Endothelial cell of umbilical vein (primary cell): ENCODE data around the gene JAGN1. TPM values are rescaled to one million over a fixed set of nuclear protein-coding genes. Genes with fewer than 3 reads are reported as not detected.

Source experiments
- BruUV-seq: library from RNA; stranded (reverse); fragments of 400-500 nt; replicated peaks from 2 replicates; lab custom pipeline; 2021; lab: Mats Ljungman, UMichigan
- CTCF ChIA-PET: fragments of 300-600, 350-600 bp; sonication (Branson Sonifier 250); formaldehyde crosslinking; loops from one replicate; lab custom pipeline; 2021; ENCODE audit warnings: antibody characterized with exemption, inconsistent platforms; lab: Charles Lee
- POLR2A ChIA-PET: fragments of 300-600, 350-600 bp; sonication (Branson Sonifier 250); formaldehyde crosslinking; loops from one replicate; lab custom pipeline; 2021; ENCODE audit warnings: antibody characterized with exemption, inconsistent platforms; lab: Charles Lee
- DNase-seq: peaks from one replicate; pipeline ENCODE4 v3.0.0-alpha.2; 2011; ENCODE audit warnings: low read depth, low spot score
- FAIRE-seq: peaks from 2 replicates; lab custom pipeline; 2011; peaks lifted over from hg19 to GRCh38; lab: Jason Lieb, UNC
- H2AFZ ChIP-seq: 2 replicates; pipeline ENCODE4 v1.6.0; 2012; ENCODE audit warnings: low read depth, low read length, control low read depth, inconsistent platforms
- H3K27ac ChIP-seq: 2 replicates; pipeline ENCODE4 v1.5.1; 2011; ENCODE audit warnings: low read depth, mild to moderate bottlenecking, control low read depth, low read length, moderate library complexity; ENCODE audit not compliant: insufficient read depth
- H3K27me3 ChIP-seq, 2 experiments: 2 replicates each; pipeline versions ENCODE4 v1.6.0 to v1.6.1; 2011; ENCODE audit warnings: low read length in 2 of 2, mixed read lengths in 1 of 2; ENCODE audit not compliant: control insufficient read depth in 2 of 2, insufficient read depth in 2 of 2
- H3K36me3 ChIP-seq, 2 experiments: 2 replicates in 1 of 2; 3 replicates in 1 of 2; pipeline ENCODE4 v1.5.1; 2011; ENCODE audit warnings: low read length in 2 of 2, mild to moderate bottlenecking in 1 of 2, moderate library complexity in 1 of 2; ENCODE audit not compliant: control insufficient read depth in 2 of 2, insufficient read depth in 2 of 2; ENCODE audit errors: extremely low read depth in 1 of 2
- H3K4me1 ChIP-seq: 3 replicates; pipeline ENCODE4 v1.5.1; 2011; ENCODE audit warnings: mild to moderate bottlenecking, low read length; ENCODE audit not compliant: control insufficient read depth, insufficient read depth; ENCODE audit errors: extremely low read depth
- H3K4me2 ChIP-seq: 2 replicates; pipeline ENCODE4 v1.6.1; 2011; ENCODE audit warnings: low read length, control low read depth, mixed read lengths; ENCODE audit not compliant: insufficient read depth
- H3K4me3 ChIP-seq, 3 experiments: fragments of 200-600 bp in 1 of 3; sonication (generic), shearing (Covaris generic) in 1 of 3; replicated peaks in 1 of 3; 2 replicates each; pipeline ENCODE4 v1.5.1; 2011 to 2016; ENCODE audit warnings: control low read depth in 3 of 3, low read length in 3 of 3, mild to moderate bottlenecking in 2 of 3, inconsistent platforms in 1 of 3, low read depth in 1 of 3, moderate library complexity in 1 of 3; ENCODE audit not compliant: insufficient read depth in 1 of 3
- H3K79me2 ChIP-seq: 2 replicates; pipeline ENCODE4 v1.6.0; 2012; ENCODE audit warnings: low read length, inconsistent platforms; ENCODE audit not compliant: control insufficient read depth, insufficient read depth
- H3K9ac ChIP-seq: replicated peaks from 2 replicates; pipeline ENCODE3; 2011; ENCODE audit warnings: low read length, control low read depth; ENCODE audit not compliant: insufficient read depth; ENCODE audit errors: extremely low read depth
- H3K9me1 ChIP-seq: replicated peaks from 3 replicates; pipeline ENCODE4 v1.6.0; 2011; ENCODE audit warnings: mild to moderate bottlenecking, low read length; ENCODE audit not compliant: control insufficient read depth, insufficient read depth; ENCODE audit errors: extremely low read depth
- H3K9me3 ChIP-seq: replicated peaks from 2 replicates; pipeline ENCODE4 v1.5.1; 2012; ENCODE audit warnings: low read length, inconsistent platforms; ENCODE audit not compliant: control insufficient read depth, insufficient read depth
- H4K20me1 ChIP-seq: replicated peaks from 2 replicates; pipeline ENCODE3; 2011; ENCODE audit warnings: mild to moderate bottlenecking, low read length; ENCODE audit not compliant: control insufficient read depth, insufficient read depth; ENCODE audit errors: extremely low read depth
- EZH2 ChIP-seq: IDR thresholded peaks from 2 replicates; pipeline ENCODE4 v1.6.1; 2012; ENCODE audit warnings: borderline replicate concordance, low read depth, mild to moderate bottlenecking, moderate library complexity, low read length, inconsistent platforms; ENCODE audit not compliant: severe bottlenecking
- FOS ChIP-seq: IDR thresholded peaks from 2 replicates; pipeline ENCODE4 v1.6.1; 2011; ENCODE audit warnings: mild to moderate bottlenecking, low read length, moderate library complexity, borderline replicate concordance; ENCODE audit not compliant: insufficient read depth
- GATA2 ChIP-seq: IDR thresholded peaks from 2 replicates; pipeline ENCODE4 v1.7.0; 2011; ENCODE audit warnings: low read depth, mild to moderate bottlenecking, moderate library complexity, mixed read lengths, low read length; ENCODE audit not compliant: insufficient read length, insufficient read depth
- JUN ChIP-seq: IDR thresholded peaks from 2 replicates; pipeline ENCODE4 v1.6.1; 2011; ENCODE audit warnings: borderline replicate concordance, low read depth; ENCODE audit not compliant: insufficient read length, insufficient read depth
- MYC ChIP-seq: IDR thresholded peaks from one replicate; pipeline ENCODE4 v1.6.1; 2011; ENCODE audit warnings: mild to moderate bottlenecking, low read depth, low read length
- POLR2A ChIP-seq: IDR thresholded peaks from 2 replicates; pipeline ENCODE4 v1.6.1; 2012; ENCODE audit warnings: low read depth, mild to moderate bottlenecking, control low read depth, low read length
- POLR2AphosphoS5 ChIP-seq: IDR thresholded peaks from 2 replicates; pipeline ENCODE4 v1.6.1; 2012; ENCODE audit warnings: low read depth, mild to moderate bottlenecking, control low read depth, low read length, moderate library complexity; ENCODE audit not compliant: insufficient read depth
- dilution Hi-C: fragments of 300-500 bp; cut with MboI; formaldehyde crosslinking; loops from one replicate; pipeline ENCODE4 v1.15.0; 2019; ENCODE audit warnings: low sequenced_read_pairs; ENCODE audit not compliant: extremely low pct_ligation_motif_present
- intact Hi-C: fragments of 100-400 bp; cut with micrococcal nuclease; formaldehyde crosslinking; loops from one replicate; pipeline ENCODE4 v1.10.0; 2022
- polyA plus RNA-seq, 4 experiments: library from polyadenylated mRNA; depleted of rRNA in 3 of 4; stranded (reverse) in 3 of 4; unstranded in 1 of 4; fragments of >200 nt; gene quantifications; 2 replicates each; pipeline versions ENCODE4 v1.2.1 to v1.2.3, GENCODE V29; 2011 to 2012; ENCODE audit warnings: missing spikeins in 1 of 4
- total RNA-seq: library from RNA; stranded (reverse); gene quantifications from 2 replicates; pipeline ENCODE4 v1.2.3, GENCODE V29; 2021
- TF ChIP-seq, protein P1 (sequence below): IDR thresholded peaks from 2 replicates; pipeline ENCODE4 v1.6.1; 2011; ENCODE audit not compliant: insufficient read depth, insufficient read length
- TF ChIP-seq, protein P2 (sequence below), 2 donors: IDR thresholded peaks; 1 replicate in 1 of 2; 2 replicates in 1 of 2; pipeline ENCODE4 v1.5.1; 2011; ENCODE audit warnings: low read length in 2 of 2, mild to moderate bottlenecking in 2 of 2, moderate library complexity in 2 of 2, control low read depth in 1 of 2, inconsistent platforms in 1 of 2, low read depth in 1 of 2; ENCODE audit not compliant: insufficient read depth in 1 of 2; ENCODE audit errors: extremely low read depth in 1 of 2

JAGN1 gene
- total and polyA plus RNA-seq, 2 donors (not counting 3 experiments of a cell fraction or from before 2014, with no cell fraction given), result 29.6 to 46.5 TPM

DNA sequence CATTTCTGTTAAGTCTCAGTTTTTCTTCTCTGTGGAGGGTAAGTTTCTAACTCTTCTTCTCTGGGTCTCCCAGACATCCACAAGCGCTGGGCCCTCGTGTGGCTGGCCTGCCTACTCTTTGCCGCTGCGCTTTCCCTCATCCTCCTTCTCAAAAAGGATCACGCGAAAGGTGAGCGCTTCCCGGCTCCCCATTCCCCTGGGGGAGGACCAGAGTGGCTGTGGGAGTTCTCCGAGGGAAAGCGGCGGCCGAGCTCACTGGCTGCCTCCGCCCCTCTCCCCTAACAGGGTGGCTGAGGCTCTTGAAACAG is 42.1 kb downstream of the JAGN1 start:
- peak overlapping the region; percentile 85 for H3K27ac ChIP-seq
- peak overlapping the region; percentile 95 for H2AFZ ChIP-seq
- POLR2A ChIA-PET, result interaction anchor here (1.1 to 1.9 kb wide), 3 partner anchors 14 to 140 kb away, joined by 3 to 14 read pairs (median 3); partner anchors contain the start of genes ARPC4 and JAGN1
- H3K4me1 ChIP-seq, result peaks cover 16% of the 10 kb centered on the region
- peak overlapping the region; percentile 64 for H3K4me2 ChIP-seq
- peak overlapping the region; percentile 53 for H3K9ac ChIP-seq
- CTCF ChIA-PET, result interaction anchor here (0.6 to 4.0 kb wide), 38 partner anchors 9 to 806 kb away, joined by 3 to 105 read pairs (median 4); partner anchors contain the start of genes ARPC4, FANCD2, IL17RC and IL17RE
- no peak for DNase-seq
- TF ChIP-seq POLR2AphosphoS5 (no peak), FOS (no peak), MYC (no peak), GATA2 (no peak), JUN (no peak), EZH2 (no peak), POLR2A (no peak)
- TF ChIP-seq, protein P1, sequence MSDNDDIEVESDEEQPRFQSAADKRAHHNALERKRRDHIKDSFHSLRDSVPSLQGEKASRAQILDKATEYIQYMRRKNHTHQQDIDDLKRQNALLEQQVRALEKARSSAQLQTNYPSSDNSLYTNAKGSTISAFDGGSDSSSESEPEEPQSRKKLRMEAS, result no peak
- TF ChIP-seq, protein P2, sequence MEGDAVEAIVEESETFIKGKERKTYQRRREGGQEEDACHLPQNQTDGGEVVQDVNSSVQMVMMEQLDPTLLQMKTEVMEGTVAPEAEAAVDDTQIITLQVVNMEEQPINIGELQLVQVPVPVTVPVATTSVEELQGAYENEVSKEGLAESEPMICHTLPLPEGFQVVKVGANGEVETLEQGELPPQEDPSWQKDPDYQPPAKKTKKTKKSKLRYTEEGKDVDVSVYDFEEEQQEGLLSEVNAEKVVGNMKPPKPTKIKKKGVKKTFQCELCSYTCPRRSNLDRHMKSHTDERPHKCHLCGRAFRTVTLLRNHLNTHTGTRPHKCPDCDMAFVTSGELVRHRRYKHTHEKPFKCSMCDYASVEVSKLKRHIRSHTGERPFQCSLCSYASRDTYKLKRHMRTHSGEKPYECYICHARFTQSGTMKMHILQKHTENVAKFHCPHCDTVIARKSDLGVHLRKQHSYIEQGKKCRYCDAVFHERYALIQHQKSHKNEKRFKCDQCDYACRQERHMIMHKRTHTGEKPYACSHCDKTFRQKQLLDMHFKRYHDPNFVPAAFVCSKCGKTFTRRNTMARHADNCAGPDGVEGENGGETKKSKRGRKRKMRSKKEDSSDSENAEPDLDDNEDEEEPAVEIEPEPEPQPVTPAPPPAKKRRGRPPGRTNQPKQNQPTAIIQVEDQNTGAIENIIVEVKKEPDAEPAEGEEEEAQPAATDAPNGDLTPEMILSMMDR (IDR thresholded peaks at IDR 0.05; ENCODE audit: extremely low read depth in 1 of 2, insufficient read depth in 1 of 2, low read depth in 1 of 2, low read length in 2 of 2), result no peak
- peak; percentile 90 for FAIRE-seq
- intact Hi-C loops, result loop anchor here (1.0 to 10.0 kb wide), 6 partner anchors 15 to 802 kb away; partner anchors contain the start of genes IL17RC and JAGN1
- BruUV-seq, result no TSS peak
- no peaks in the 10 kb centered on the region for H3K79me2 ChIP-seq
- H3K9me3 ChIP-seq, result no peaks in the 10 kb centered on the region
- no peaks in the 10 kb centered on the region for H3K27me3 ChIP-seq
- peaks cover 2 to 5% of the 10 kb centered on the region in 2 experiments for H3K36me3 ChIP-seq
- peak overlapping the region in 2 of 3 experiments; percentile 55 to 76 for H3K4me3 ChIP-seq
- dilution Hi-C loops, result no loop called here
- H4K20me1 ChIP-seq, result no peaks in the 10 kb centered on the region
- no peaks in the 10 kb centered on the region for H3K9me1 ChIP-seq
